NCI-H1436 treated with DMSO at 0.1 percent for 48 hours (cell line): ENCODE measurements around the gene RPS15A.

ENCODE experiments used
- DNase-seq: peaks from one replicate; lab custom pipeline; 2025; lab: John Stamatoyannopoulos, UW

Gene RPS15A

GRCh38 chr16:18789850-18790706 is at the start of gene RPS15A:
Gene RPS15A, minus strand, starts transcription at chr16:18790334. Its CDS starts 1,221 bp downstream, at chr16:18789113.
- DNase-seq, result peak; percentile 82

- no peak for DNase-seq
Observed at GRCh38 chr16:18839555-18839954, 49.4 kb upstream of the RPS15A start.

GRCh38 chr16:18836702-18837101 is 46.6 kb upstream of the RPS15A start:
- DNase-seq, result no peak

- DNase-seq, result no peak
Observed at GRCh38 chr16:18834864-18835263, 44.7 kb upstream of the RPS15A start.

- DNase-seq, result no peak
Observed at GRCh38 chr16:18833707-18834505, 43.8 kb upstream of the RPS15A start.

GRCh38 chr16:18832613-18833012 is 42.5 kb upstream of the RPS15A start:
- DNase-seq, result no peak

GRCh38 chr16:18832006-18832405 is 41.9 kb upstream of the RPS15A start:
- no peak for DNase-seq

GRCh38 chr16:18829251-18829650 is 39.1 kb upstream of the RPS15A start:
- DNase-seq, result no peak

GRCh38 chr16:18827890-18828289 is 37.8 kb upstream of the RPS15A start:
- DNase-seq, result no peak

- no peak for DNase-seq
Observed at GRCh38 chr16:18816286-18816685, 26.2 kb upstream of the RPS15A start.

- no peak for DNase-seq
Observed at GRCh38 chr16:18811925-18812324, 21.8 kb upstream of the RPS15A start.

- DNase-seq, result no peak
Observed at GRCh38 chr16:18809165-18809564, 19.0 kb upstream of the RPS15A start.

- no peak for DNase-seq
Observed at GRCh38 chr16:18805257-18805773, 15.2 kb upstream of the RPS15A start.

- DNase-seq, result no peak
Observed at GRCh38 chr16:18804540-18804939, 14.4 kb upstream of the RPS15A start.

GRCh38 chr16:18803569-18804462 is 13.7 kb upstream of the RPS15A start:
- DNase-seq, result no peak

GRCh38 chr16:18802767-18803343 is 12.7 kb upstream of the RPS15A start:
- no peak for DNase-seq

GRCh38 chr16:18801145-18801972 is 11.2 kb upstream of the RPS15A start, which contains the start of gene ARL6IP1:
Gene ARL6IP1, minus strand, starts transcription at chr16:18801549. Its CDS starts 83 bp downstream, at chr16:18801466.
- DNase-seq, result peak; percentile 99

GRCh38 chr16:18800775-18801144 is 10.6 kb upstream of the RPS15A start:
- no peak for DNase-seq

GRCh38 chr16:18800293-18800692 is 10.2 kb upstream of the RPS15A start:
- DNase-seq, result no peak

- no peak for DNase-seq
Observed at GRCh38 chr16:18799500-18799899, 9.4 kb upstream of the RPS15A start.
